Measurements from ENCODE around the gene SMOC2. TPM values are rescaled to one million over a fixed set of nuclear protein-coding genes. Genes with fewer than 3 reads are reported as not detected.

Gene SMOC2
- total and polyA plus RNA-seq, 2 of the 4 experiments (the other 2 are of a cell fraction), result not detected

GRCh38 chr6:168473197-168473596 is 32.2 kb downstream of the SMOC2 start:
- Histone ChIP-seq H3K79me1 (ENCODE audit: low read depth in 1 of 2, low read length in 2 of 2) (no peaks in the 10 kb centered on the region), H4K8ac (ENCODE audit: low read depth in 2 of 2, low read length in 2 of 2) (no peak overlapping the region), H4K91ac (ENCODE audit: insufficient read depth, low read depth, low read length) (no peak overlapping the region), H3K4me2 (ENCODE audit: low read depth, low read length) (no peak overlapping the region), H3K23ac (ENCODE audit: low read depth, low read length) (no peak overlapping the region), H3K14ac (replicated peaks; ENCODE audit: low read depth, low read length) (no peak overlapping the region), H4K5ac (ENCODE audit: low read depth, low read length) (no peak overlapping the region), H3K9me1 (ENCODE audit: insufficient read depth, low read length) (no peaks in the 10 kb centered on the region), H3K27ac (ENCODE audit: insufficient read depth, low read length) (no peak overlapping the region), H3K18ac (ENCODE audit: low read depth, low read length) (no peak overlapping the region), H2AFZ (replicated peaks; ENCODE audit: low read length, poor library complexity) (no peak overlapping the region), H3K9me3 (ENCODE audit: control insufficient read depth, insufficient read depth, low read length) (peaks cover 41% of the 10 kb centered on the region), H2BK15ac (ENCODE audit: low read depth, low read length) (no peak overlapping the region), H2AK9ac (replicated peaks; ENCODE audit: low read depth, low read length, poor library complexity) (no peak overlapping the region), H3K4ac (ENCODE audit: low read depth, low read length) (no peak overlapping the region), H3K36me3 (ENCODE audit: control insufficient read depth, insufficient read depth, low read length) (no peaks in the 10 kb centered on the region), H2AK5ac (ENCODE audit: low read depth, low read length) (no peak overlapping the region), H3K9ac (ENCODE audit: low read depth, low read length) (no peak overlapping the region), H3K4me3 (ENCODE audit: insufficient read depth, low read depth, low read length) (no peak overlapping the region), H2BK120ac (ENCODE audit: low read depth, low read length) (no peak overlapping the region), H4K20me1 (ENCODE audit: insufficient read depth, low read length) (no peaks in the 10 kb centered on the region), H3K4me1 (ENCODE audit: control insufficient read depth, insufficient read depth, low read length) (no peaks in the 10 kb centered on the region), H2BK20ac (ENCODE audit: low read depth, low read length) (no peak overlapping the region), H3K27me3 (ENCODE audit: control insufficient read depth, insufficient read depth, low read length) (no peaks in the 10 kb centered on the region), H2BK5ac (ENCODE audit: low read depth, low read length, poor library complexity, severe bottlenecking) (no peak overlapping the region), H3K56ac (ENCODE audit: extremely low read depth, insufficient read depth, low read length) (no peak overlapping the region)
- POLR2A ChIA-PET (ENCODE audit: unreplicated experiment), result no interaction called here
- ATAC-seq (ENCODE audit: low read depth) (no peak), DNase-seq (no peak)
- dilution Hi-C loops (cut with HindIII; ENCODE audit: low sequenced_read_pairs, unreplicated experiment), result no loop called here
- no TSS peak for BruUV-seq (replicated peaks)
- no peak for TF ChIP-seq USF2 (IDR thresholded peaks at IDR 0.05; ENCODE audit: low read depth, low read length)
- no peak for TF ChIP-seq ELK1 (IDR thresholded peaks at IDR 0.05; ENCODE audit: borderline replicate concordance, low read depth, low read length)
- TF ChIP-seq RAD21 (IDR thresholded peaks at IDR 0.05; ENCODE audit: low read length), result no peak
- TF ChIP-seq BHLHE40 (IDR thresholded peaks at IDR 0.05; ENCODE audit: low read depth, low read length), result no peak
- TF ChIP-seq FOS (IDR thresholded peaks at IDR 0.05; ENCODE audit: low read depth, low read length), result no peak
- no peak for TF ChIP-seq POLR2A (IDR thresholded peaks at IDR 0.05; ENCODE audit: low read depth, low read length)
- TF ChIP-seq MXI1 (IDR thresholded peaks at IDR 0.05; ENCODE audit: borderline replicate concordance, low read depth, low read length), result no peak
- no peak for TF ChIP-seq CEBPB (IDR thresholded peaks at IDR 0.05; ENCODE audit: low read depth, low read length)
- no peak for TF ChIP-seq MAFK (IDR thresholded peaks at IDR 0.05; ENCODE audit: low read depth, low read length)
- no peak for TF ChIP-seq CHD1 (IDR thresholded peaks at IDR 0.05; ENCODE audit: low read depth, low read length)
- no peak for TF ChIP-seq RFX5 (IDR thresholded peaks at IDR 0.05; ENCODE audit: low read depth, low read length)
- TF ChIP-seq NFE2L2 (IDR thresholded peaks at IDR 0.05; ENCODE audit: low read depth, low read length), result no peak
- TF ChIP-seq MAZ (IDR thresholded peaks at IDR 0.05; ENCODE audit: borderline replicate concordance, low read depth, low read length), result no peak
- TF ChIP-seq RCOR1 (IDR thresholded peaks at IDR 0.05; ENCODE audit: insufficient replicate concordance, low read length), result no peak
- no peak for TF ChIP-seq SMC3 (IDR thresholded peaks at IDR 0.05; ENCODE audit: low read depth, low read length)
- no peak for TF ChIP-seq CTCF (conservative IDR thresholded peaks at IDR 0.05; ENCODE audit: low read depth, low read length)
- in situ Hi-C loops (cut with MboI; ENCODE audit: low sequenced_read_pairs), result no loop called here
- intact Hi-C loops (cut with micrococcal nuclease), result loop anchor here (10.0 kb wide), 1 partner anchor 712 kb away; no protein-coding TSS in a partner anchor
- CTCF ChIA-PET, result no interaction called here
- WGBS, 2 experiments (ENCODE audit: extremely low coverage in 2 of 2, insufficient read length in 1 of 2), result 50% methylated on average over 2 of the region's 7 CpGs; no CpG with 5 or more reads in 1 of the 2 experiments

Measured in IMR-90 (cell line).